H1 (cell line): ENCODE measurements around the gene ARRDC1. TPM values are rescaled to one million over a fixed set of nuclear protein-coding genes. Genes with fewer than 3 reads are reported as not detected.

ENCODE experiments used
- CTCF ChIA-PET: fragments of 300-600 bp; sonication (Branson Sonifier 250); formaldehyde crosslinking; loops from one replicate; lab custom pipeline; 2021; ENCODE audit not compliant: partially characterized antibody; lab: Charles Lee
- POLR2A ChIA-PET: fragments of 300-600 bp; sonication (Branson Sonifier 250); formaldehyde crosslinking; loops from one replicate; lab custom pipeline; 2021; ENCODE audit warnings: inconsistent platforms; ENCODE audit not compliant: partially characterized antibody; lab: Charles Lee
- DNase-seq, 2 experiments: peaks; one replicate each; pipeline versions ENCODE4 v3.0.0 to v3.0.0-alpha.2; 2010 to 2022; ENCODE audit warnings: low spot score in 2 of 2, low read depth in 1 of 2, mixed read lengths in 1 of 2
- FAIRE-seq: peaks from 2 replicates; lab custom pipeline; 2011; peaks lifted over from hg19 to GRCh38; lab: Jason Lieb, UNC
- H2AFZ ChIP-seq: 2 replicates; pipeline ENCODE4 v1.8.1; 2012; ENCODE audit warnings: low read length, inconsistent platforms
- H2AK5ac ChIP-seq: 2 replicates; pipeline ENCODE4 v1.6.1; 2013; ENCODE audit warnings: low read depth, low read length
- H2BK120ac ChIP-seq: replicated peaks from 2 replicates; pipeline ENCODE3; 2013; ENCODE audit warnings: low read depth, low read length, inconsistent platforms
- H2BK12ac ChIP-seq: 2 replicates; pipeline ENCODE4 v1.6.1; 2013; ENCODE audit warnings: low read depth, low read length
- H2BK15ac ChIP-seq: 2 replicates; pipeline ENCODE4 v1.6.1; 2013; ENCODE audit warnings: low read length
- H2BK20ac ChIP-seq: 2 replicates; pipeline ENCODE4 v1.6.1; 2013; ENCODE audit warnings: low read length
- H2BK5ac ChIP-seq: 2 replicates; pipeline ENCODE4 v1.6.1; 2013; ENCODE audit warnings: low read depth, low read length
- H3K14ac ChIP-seq: 2 replicates; pipeline ENCODE4 v1.6.1; 2013; ENCODE audit warnings: inconsistent platforms; ENCODE audit not compliant: insufficient read length
- H3K18ac ChIP-seq: 2 replicates; pipeline ENCODE4 v1.6.1; 2013; ENCODE audit warnings: low read length; ENCODE audit errors: extremely low read depth
- H3K23ac ChIP-seq: 2 replicates; pipeline ENCODE4 v1.6.1; 2013; ENCODE audit warnings: inconsistent platforms; ENCODE audit not compliant: insufficient read length
- H3K23me2 ChIP-seq: 2 replicates; pipeline ENCODE4 v1.6.1; 2013; ENCODE audit warnings: low read depth, low read length
- H3K27ac ChIP-seq: 2 replicates; pipeline ENCODE4 v1.6.1; 2011; ENCODE audit warnings: low read depth, low read length, inconsistent platforms
- H3K27me3 ChIP-seq, 4 experiments: replicated peaks in 1 of 4; 1 replicate in 1 of 4; 2 replicates in 3 of 4; pipeline versions ENCODE4 v1.6.1 to v1.8.1; 2011 to 2013; ENCODE audit warnings: low read length in 3 of 4, mild to moderate bottlenecking in 3 of 4, inconsistent platforms in 2 of 4, mixed read lengths in 2 of 4, moderate library complexity in 1 of 4; ENCODE audit not compliant: control insufficient read depth in 3 of 4, insufficient read depth in 3 of 4; ENCODE audit errors: extremely low read depth in 1 of 4
- H3K36me3 ChIP-seq, 4 experiments: 2 replicates each; pipeline versions ENCODE4 v1.6.1 to v1.8.1; 2011 to 2013; ENCODE audit warnings: mild to moderate bottlenecking in 4 of 4, low read length in 3 of 4, moderate library complexity in 2 of 4, control low read depth in 1 of 4, inconsistent platforms in 1 of 4; ENCODE audit not compliant: insufficient read depth in 4 of 4, control insufficient read depth in 2 of 4
- H3K4ac ChIP-seq: replicated peaks from 2 replicates; pipeline ENCODE3; 2013; ENCODE audit warnings: low read length, low read depth, mixed read lengths, inconsistent platforms; ENCODE audit not compliant: insufficient read length
- H3K4me1 ChIP-seq, 4 experiments: replicated peaks in 1 of 4; 1 replicate in 1 of 4; 2 replicates in 3 of 4; pipeline versions ENCODE4 v1.6.1 to v1.8.1; 2011 to 2013; ENCODE audit warnings: low read length in 3 of 4, inconsistent platforms in 2 of 4, mixed read lengths in 1 of 4; ENCODE audit not compliant: insufficient read depth in 4 of 4, control insufficient read depth in 3 of 4
- H3K4me2 ChIP-seq, 2 experiments: 2 replicates each; pipeline versions ENCODE4 v1.6.1 to v1.8.1; 2011 to 2013; ENCODE audit warnings: low read depth in 2 of 2, low read length in 2 of 2, control low read depth in 1 of 2, inconsistent platforms in 1 of 2, mild to moderate bottlenecking in 1 of 2; ENCODE audit not compliant: insufficient read depth in 1 of 2
- H3K4me3 ChIP-seq, 4 experiments: fragments of 200-600, 300-600 bp in 1 of 4; sonication (generic), shearing (Covaris generic), sonication (Bioruptor Twin) in 1 of 4; 2 replicates each; pipeline versions ENCODE4 v1.5.1 to v1.8.1; 2011 to 2016; ENCODE audit warnings: low read length in 4 of 4, low read depth in 3 of 4, control low read depth in 2 of 4, inconsistent platforms in 2 of 4, mild to moderate bottlenecking in 2 of 4, mixed read lengths in 1 of 4, moderate library complexity in 1 of 4; ENCODE audit not compliant: insufficient read depth in 2 of 4; ENCODE audit errors: extremely low read depth in 1 of 4
- H3K56ac ChIP-seq: replicated peaks from 2 replicates; pipeline ENCODE3; 2013; ENCODE audit warnings: low read depth, mild to moderate bottlenecking, mixed read lengths, low read length, inconsistent platforms; ENCODE audit not compliant: insufficient read length
- H3K79me1 ChIP-seq: 2 replicates; pipeline ENCODE4 v1.6.1; 2013; ENCODE audit warnings: low read depth, low read length, control low read depth
- H3K79me2 ChIP-seq, 2 experiments: 2 replicates each; pipeline versions ENCODE4 v1.6.1 to v1.8.1; 2012 to 2013; ENCODE audit warnings: low read length in 2 of 2, mild to moderate bottlenecking in 2 of 2, inconsistent platforms in 1 of 2; ENCODE audit not compliant: insufficient read depth in 2 of 2, control insufficient read depth in 1 of 2
- H3K9ac ChIP-seq, 4 experiments: replicated peaks in 1 of 4; 1 replicate in 1 of 4; 2 replicates in 3 of 4; pipeline versions ENCODE4 v1.6.1 to v1.8.1; 2011 to 2013; ENCODE audit warnings: low read depth in 3 of 4, low read length in 3 of 4, control low read depth in 2 of 4, mild to moderate bottlenecking in 2 of 4, moderate library complexity in 2 of 4, inconsistent platforms in 1 of 4; ENCODE audit errors: extremely low read depth in 1 of 4
- H3K9me3 ChIP-seq, 2 experiments: 2 replicates each; pipeline versions ENCODE4 v1.6.1 to v1.8.1; 2012 to 2013; ENCODE audit warnings: mild to moderate bottlenecking in 2 of 2, moderate library complexity in 2 of 2, control low read depth in 1 of 2, inconsistent platforms in 1 of 2, low read depth in 1 of 2, low read length in 1 of 2, mixed read lengths in 1 of 2; ENCODE audit not compliant: insufficient read depth in 2 of 2
- H4K20me1 ChIP-seq, 2 experiments: replicated peaks in 1 of 2; 2 replicates each; pipeline versions ENCODE3 to v1.8.1; 2011 to 2013; ENCODE audit warnings: inconsistent platforms in 2 of 2, low read length in 2 of 2, mild to moderate bottlenecking in 1 of 2; ENCODE audit not compliant: insufficient read depth in 2 of 2, control insufficient read depth in 1 of 2
- H4K5ac ChIP-seq: 2 replicates; pipeline ENCODE4 v1.6.1; 2013; ENCODE audit warnings: low read length, low read depth, mixed read lengths, inconsistent platforms; ENCODE audit not compliant: insufficient read length
- H4K8ac ChIP-seq: 2 replicates; pipeline ENCODE4 v1.8.0; 2013; ENCODE audit warnings: mild to moderate bottlenecking, moderate library complexity, low read length, inconsistent platforms; ENCODE audit not compliant: insufficient read depth; ENCODE audit errors: extremely low read depth
- H4K91ac ChIP-seq: replicated peaks from 2 replicates; pipeline ENCODE3; 2013; ENCODE audit warnings: low read length, mixed read lengths, inconsistent platforms; ENCODE audit not compliant: insufficient read length
- BCL11A ChIP-seq, 2 experiments: IDR thresholded peaks; one replicate each; pipeline ENCODE4 v1.6.1; 2011; ENCODE audit warnings: low read depth in 2 of 2, low read length in 2 of 2, mild to moderate bottlenecking in 2 of 2
- CBX8 ChIP-seq: fragments of 300-800, 300-1000 bp; sonication (generic); IDR thresholded peaks from 2 replicates; pipeline ENCODE4 v1.7.1; 2016; ENCODE audit warnings: low read depth, low read length, borderline replicate concordance
- CHD2 ChIP-seq: IDR thresholded peaks from 2 replicates; pipeline ENCODE4 v1.6.1; 2012; ENCODE audit warnings: low read length, improper control_type of control experiment
- CREB1 ChIP-seq: IDR thresholded peaks from 2 replicates; pipeline ENCODE4 v1.6.1; 2012; ENCODE audit warnings: inconsistent platforms
- FOSL1 ChIP-seq: IDR thresholded peaks from 2 replicates; pipeline ENCODE4 v1.6.1; 2011; ENCODE audit warnings: mild to moderate bottlenecking, low read depth, low read length, moderate library complexity; ENCODE audit not compliant: insufficient read depth
- GABPA ChIP-seq: IDR thresholded peaks from 2 replicates; pipeline ENCODE4 v1.6.1; 2011; ENCODE audit warnings: mild to moderate bottlenecking, low read length, moderate library complexity, borderline replicate concordance; ENCODE audit not compliant: insufficient read depth
- HDAC2 ChIP-seq, 2 experiments: fragments of 300-600 bp in 1 of 2; sonication (generic) in 1 of 2; IDR thresholded peaks; 2 replicates each; pipeline ENCODE4 v1.6.1; 2011 to 2012; ENCODE audit warnings: low read depth in 2 of 2, low read length in 2 of 2, mild to moderate bottlenecking in 2 of 2, moderate library complexity in 2 of 2, borderline replicate concordance in 1 of 2, inconsistent platforms in 1 of 2
- JUN ChIP-seq: IDR thresholded peaks from 2 replicates; pipeline ENCODE4 v1.6.1; 2011; ENCODE audit warnings: low read depth, mild to moderate bottlenecking, improper control_type of control experiment, low read length
- PHF8 ChIP-seq: fragments of 200-600 bp; sonication (generic); conservative IDR thresholded peaks from 2 replicates; pipeline ENCODE4 v1.7.1; 2012; ENCODE audit warnings: low read depth, mild to moderate bottlenecking, inconsistent platforms, low read length, moderate library complexity
- POLR2AphosphoS5 ChIP-seq: IDR thresholded peaks from 2 replicates; pipeline ENCODE4 v1.6.1; 2011; ENCODE audit warnings: low read depth, low read length
- WGBS, 2 experiments: shearing (Covaris generic) in 1 of 2; methylation state at CpG; one replicate each; pipeline versions ENCODE4 v1.1.6 to v1.1.7; 2013 to 2015; ENCODE audit warnings: low lambda C conversion rate in 2 of 2, mixed read lengths in 2 of 2, inconsistent platforms in 1 of 2, low coverage in 1 of 2, missing lambda C conversion rate in 1 of 2; ENCODE audit not compliant: insufficient replicate concordance in 2 of 2, insufficient coverage in 1 of 2, insufficient read length in 1 of 2; ENCODE audit errors: extremely low coverage in 1 of 2, missing lambda C conversion rate in 1 of 2; 5-methylcytosine and 5-hydroxymethylcytosine counted together
- polyA plus RNA-seq, 7 experiments: library from polyadenylated mRNA; depleted of rRNA in 3 of 7; stranded (reverse) in 5 of 7; unstranded in 2 of 7; fragments of >200 nt in 5 of 7; fragments of 200-250 nt in 2 of 7; gene quantifications; 1 replicate in 5 of 7; 2 replicates in 1 of 7; 4 replicates in 1 of 7; pipeline versions ENCODE4 v1.2.1 to v1.2.3, GENCODE V29; 2011 to 2013; ENCODE audit warnings: missing spikeins in 2 of 7, mixed read lengths in 2 of 7
- total RNA-seq: library from RNA; stranded (reverse); fragmentation: NEBNext Ultra II Directional; extraction: Animal tissue kit (Norgen Biotek cat#: 25700); gene quantifications from 2 replicates; pipeline ENCODE4 v1.2.1, GENCODE V29; 2021
- TF ChIP-seq, protein P1 (sequence below): IDR thresholded peaks from 2 replicates; pipeline ENCODE4 v1.6.1; 2012; ENCODE audit warnings: low read length, inconsistent platforms

The ARRDC1 gene
- total and polyA plus RNA-seq, 2 of the 8 experiments (the other 6 are each of a cell fraction or from before 2014, with no cell fraction given): 22.0 to 58.4 TPM

- Histone ChIP-seq H4K91ac (no peak overlapping the region), H4K5ac (no peak overlapping the region), H3K9ac (no peak overlapping the region), H3K18ac (no peak overlapping the region), H2BK5ac (no peak overlapping the region; the same call in 1 of the 2 replicates), H3K27ac (no peak overlapping the region; the same call in 1 of the 2 replicates), H3K27me3 (no peaks in the 10 kb centered on the region), H3K9me3 (0 out of 4 replicates have a peak, but pooled peaks cover 0 to 2% of the 10 kb centered on the region in 2 experiments), H2BK120ac (no peak overlapping the region), H3K14ac (no peak overlapping the region), H3K4me3 (no peak overlapping the region), H3K36me3 (peaks cover 0 to 22% (median under 1%) of the 10 kb centered on the region in 4 experiments; a peak in 2 of 8 replicates), H2AFZ (no peak overlapping the region), H3K79me1 (peaks cover 22% of the 10 kb centered on the region), H3K23ac (no peak overlapping the region), H2AK5ac (no peak overlapping the region), H4K8ac (no peak overlapping the region), H3K79me2 (peaks cover 12 to 95% of the 10 kb centered on the region in 2 experiments), H3K4me2 (no peak overlapping the region), H3K56ac (no peak overlapping the region), H2BK12ac (no peak overlapping the region), H3K23me2 (no peaks in the 10 kb centered on the region), H4K20me1 (peaks cover 17 to 20% of the 10 kb centered on the region in 2 experiments), H2BK20ac (no peak overlapping the region), H2BK15ac (no peak overlapping the region), H3K4ac (no peak overlapping the region), H3K4me1 (peaks cover 0 to 3% (median 0%) of the 10 kb centered on the region in 4 experiments; a peak in 1 of 7 replicates)
- WGBS, 2 experiments: 92% methylated on average over 15 of the region's 15 CpGs; no CpG with 5 or more reads in 1 of the 2 experiments
- CTCF ChIA-PET: interaction anchor here (0.6 to 2.2 kb wide), 11 partner anchors 9 to 88 kb away, joined by 3 to 11 read pairs (median 3); no protein-coding TSS in a partner anchor
- DNase-seq (no peak), FAIRE-seq (no peak)
- POLR2A ChIA-PET: interaction anchor here (1.1 to 1.9 kb wide), 4 partner anchors 18 to 24 kb away, joined by 3 to 7 read pairs (median 5); no protein-coding TSS in a partner anchor
- TF ChIP-seq JUN (no peak), POLR2AphosphoS5 (no peak), BCL11A (IDR thresholded peaks at IDR 0.05; ENCODE audit: low read depth in 2 of 2, low read length in 2 of 2) (no peak), HDAC2 (IDR thresholded peaks at IDR 0.05; ENCODE audit: borderline replicate concordance in 1 of 2, low read depth in 2 of 2, low read length in 2 of 2) (no peak), CHD2 (no peak), PHF8 (no peak), FOSL1 (no peak), CREB1 (no peak), GABPA (no peak), CBX8 (no peak)
- TF ChIP-seq, protein P1, sequence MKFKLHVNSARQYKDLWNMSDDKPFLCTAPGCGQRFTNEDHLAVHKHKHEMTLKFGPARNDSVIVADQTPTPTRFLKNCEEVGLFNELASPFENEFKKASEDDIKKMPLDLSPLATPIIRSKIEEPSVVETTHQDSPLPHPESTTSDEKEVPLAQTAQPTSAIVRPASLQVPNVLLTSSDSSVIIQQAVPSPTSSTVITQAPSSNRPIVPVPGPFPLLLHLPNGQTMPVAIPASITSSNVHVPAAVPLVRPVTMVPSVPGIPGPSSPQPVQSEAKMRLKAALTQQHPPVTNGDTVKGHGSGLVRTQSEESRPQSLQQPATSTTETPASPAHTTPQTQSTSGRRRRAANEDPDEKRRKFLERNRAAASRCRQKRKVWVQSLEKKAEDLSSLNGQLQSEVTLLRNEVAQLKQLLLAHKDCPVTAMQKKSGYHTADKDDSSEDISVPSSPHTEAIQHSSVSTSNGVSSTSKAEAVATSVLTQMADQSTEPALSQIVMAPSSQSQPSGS: no peak
These were observed 41.7 kb downstream of the ARRDC1 start for GRCh38 chr9:137647096-137647714.
